ENCODE data around the gene SORL1-AS1.

DNA sequence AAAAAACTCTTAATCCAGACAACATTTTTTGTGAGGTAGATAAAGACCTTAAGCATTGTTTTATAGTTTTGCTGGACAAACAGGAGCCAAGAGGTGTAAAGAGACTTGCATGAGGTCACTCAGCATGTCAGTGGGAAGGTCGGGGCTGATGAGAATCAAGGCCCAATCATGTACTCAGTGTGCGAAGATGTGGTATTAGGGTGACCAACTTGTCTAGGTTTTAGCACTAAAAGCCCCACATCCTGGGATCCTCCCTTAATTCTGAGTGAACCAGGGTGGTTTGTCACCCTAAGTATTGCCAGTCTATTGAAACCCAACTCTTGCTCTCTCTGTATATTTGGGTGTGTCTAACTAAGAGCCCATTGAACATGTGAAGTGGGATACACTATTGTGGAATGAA, 19.5 kb upstream of the SORL1-AS1 start:
- TF ChIP-seq, protein P1, sequence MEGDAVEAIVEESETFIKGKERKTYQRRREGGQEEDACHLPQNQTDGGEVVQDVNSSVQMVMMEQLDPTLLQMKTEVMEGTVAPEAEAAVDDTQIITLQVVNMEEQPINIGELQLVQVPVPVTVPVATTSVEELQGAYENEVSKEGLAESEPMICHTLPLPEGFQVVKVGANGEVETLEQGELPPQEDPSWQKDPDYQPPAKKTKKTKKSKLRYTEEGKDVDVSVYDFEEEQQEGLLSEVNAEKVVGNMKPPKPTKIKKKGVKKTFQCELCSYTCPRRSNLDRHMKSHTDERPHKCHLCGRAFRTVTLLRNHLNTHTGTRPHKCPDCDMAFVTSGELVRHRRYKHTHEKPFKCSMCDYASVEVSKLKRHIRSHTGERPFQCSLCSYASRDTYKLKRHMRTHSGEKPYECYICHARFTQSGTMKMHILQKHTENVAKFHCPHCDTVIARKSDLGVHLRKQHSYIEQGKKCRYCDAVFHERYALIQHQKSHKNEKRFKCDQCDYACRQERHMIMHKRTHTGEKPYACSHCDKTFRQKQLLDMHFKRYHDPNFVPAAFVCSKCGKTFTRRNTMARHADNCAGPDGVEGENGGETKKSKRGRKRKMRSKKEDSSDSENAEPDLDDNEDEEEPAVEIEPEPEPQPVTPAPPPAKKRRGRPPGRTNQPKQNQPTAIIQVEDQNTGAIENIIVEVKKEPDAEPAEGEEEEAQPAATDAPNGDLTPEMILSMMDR (IDR thresholded peaks at IDR 0.05), result no peak
- TF ChIP-seq EP300 (IDR thresholded peaks at IDR 0.05) (no peak), POLR2AphosphoS5 (IDR thresholded peaks at IDR 0.05) (no peak), POLR2A (IDR thresholded peaks at IDR 0.05) (no peak)
